ENCODE measurements around the gene CXCR5.

CXCR5 gene

GRCh38 chr11:118899296-118899688, 15.6 kb downstream of the CXCR5 start:
- DNase-seq: no peak

- DNase-seq: no peak
Measured at GRCh38 chr11:118899706-118900360, 16.1 kb downstream of the CXCR5 start.

GRCh38 chr11:118900535-118901384, 17.1 kb downstream of the CXCR5 start:
- no peak for DNase-seq

- no peak for DNase-seq
Measured at GRCh38 chr11:118901494-118902335, 18.0 kb downstream of the CXCR5 start.

GRCh38 chr11:118902336-118903203, 18.9 kb downstream of the CXCR5 start:
- DNase-seq: no peak

GRCh38 chr11:118903204-118904015, 19.7 kb downstream of the CXCR5 start:
- DNase-seq: no peak

GRCh38 chr11:118907051-118908042, 23.7 kb downstream of the CXCR5 start:
- DNase-seq: peak; percentile 86

- no peak for DNase-seq
Measured at GRCh38 chr11:118908264-118908663, 24.6 kb downstream of the CXCR5 start.

- no peak for DNase-seq
Measured at GRCh38 chr11:118908901-118909618, 25.4 kb downstream of the CXCR5 start.

GRCh38 chr11:118909619-118910308, 26.1 kb downstream of the CXCR5 start:
- DNase-seq: no peak

- DNase-seq: peak; percentile 60
Measured at GRCh38 chr11:118910309-118911112, 26.8 kb downstream of the CXCR5 start.

GRCh38 chr11:118911113-118911879, 27.6 kb downstream of the CXCR5 start:
- DNase-seq: no peak

- DNase-seq: peak; percentile 73
Measured at GRCh38 chr11:118911880-118912741, 28.4 kb downstream of the CXCR5 start.

- no peak for DNase-seq
Measured at GRCh38 chr11:118912742-118913410, 29.2 kb downstream of the CXCR5 start.

GRCh38 chr11:118913411-118914125, 29.9 kb downstream of the CXCR5 start:
- peak; percentile 50 for DNase-seq
